PC-9 (cell line): ENCODE results near the gene KCNJ11.

ENCODE experiments used
- CTCF ChIP-seq: fragments of 200-600 bp; sonication (generic); conservative IDR thresholded peaks from 2 replicates; pipeline ENCODE4 v1.6.1; 2017; ENCODE audit warnings: mixed run types, antibody characterized with exemption, mild to moderate bottlenecking, moderate library complexity
- EZH2 ChIP-seq: fragments of 200-600 bp; sonication (generic); IDR thresholded peaks from 2 replicates; pipeline ENCODE4 v1.8.0; 2017; ENCODE audit warnings: antibody characterized with exemption, low read depth

- no peak for TF ChIP-seq CTCF
- no peak for TF ChIP-seq EZH2
These were observed 22.3 kb upstream of the KCNJ11 start for GRCh38 chr11:17410606-17411379.
